Activated CD8-positive, alpha-beta memory T cell treated with anti-CD3 and anti-CD28 coated beads, Interleukin-2, amount 50 U/mL, for 1 hour (primary cell): ENCODE results near the gene SNX21.
"Not testable (repeated sequence)": the region's sequence is repeated elsewhere in the genome, so short reads cannot be mapped to it uniquely, and the experiment has no call there.

Experiments
- DNase-seq: peaks from one replicate; pipeline ENCODE4 v3.0.0-alpha.2; 2020; ENCODE audit errors: extremely low read depth

The SNX21 gene

GRCh38 chr20:45833030-45833882 is at the start of gene SNX21:
Gene SNX21 (plus strand): TSS chr20:45833799. CDS start chr20:45833920, 121 bp downstream.
- DNase-seq: no peak

- DNase-seq: no peak
Observed at GRCh38 chr20:45788351-45788750, 45.2 kb upstream of the SNX21 start.

GRCh38 chr20:45792317-45793118 is 41.1 kb upstream of the SNX21 start:
- no peak for DNase-seq

GRCh38 chr20:45796337-45797065 is 37.1 kb upstream of the SNX21 start:
- no peak for DNase-seq

- DNase-seq: not testable (repeated sequence)
Observed at GRCh38 chr20:45797510-45797909, 36.1 kb upstream of the SNX21 start.

GRCh38 chr20:45797955-45798354 is 35.6 kb upstream of the SNX21 start:
- DNase-seq: not testable (repeated sequence)

- no peak for DNase-seq
Observed at GRCh38 chr20:45798935-45799642, 34.5 kb upstream of the SNX21 start.

GRCh38 chr20:45801851-45802250 is 31.7 kb upstream of the SNX21 start:
- DNase-seq: no peak

GRCh38 chr20:45810191-45810970 is 23.2 kb upstream of the SNX21 start:
- no peak for DNase-seq

- peak; percentile 80 for DNase-seq
Observed at GRCh38 chr20:45812157-45813005, 21.2 kb upstream of the SNX21 start, which contains the start of gene UBE2C. Gene UBE2C (plus strand): TSS chr20:45812644. CDS start chr20:45812696, 52 bp downstream.

GRCh38 chr20:45813006-45813340 is 20.6 kb upstream of the SNX21 start:
- no peak for DNase-seq

GRCh38 chr20:45813489-45813888 is 20.1 kb upstream of the SNX21 start:
- DNase-seq: no peak

- no peak for DNase-seq
Observed at GRCh38 chr20:45814314-45814713, 19.3 kb upstream of the SNX21 start.

- no peak for DNase-seq
Observed at GRCh38 chr20:45816951-45817350, 16.6 kb upstream of the SNX21 start.

- no peak for DNase-seq
Observed at GRCh38 chr20:45817376-45818194, 16.0 kb upstream of the SNX21 start.

GRCh38 chr20:45818239-45818638 is 15.4 kb upstream of the SNX21 start:
- DNase-seq: no peak

- DNase-seq: no peak
Observed at GRCh38 chr20:45819466-45819865, 14.1 kb upstream of the SNX21 start.

- no peak for DNase-seq
Observed at GRCh38 chr20:45821947-45822346, 11.7 kb upstream of the SNX21 start.

GRCh38 chr20:45822857-45823256 is 10.7 kb upstream of the SNX21 start:
- DNase-seq: no peak
